H9 (cell line): ENCODE measurements around the gene HSP90AA1. TPM values are rescaled to one million over a fixed set of nuclear protein-coding genes. Genes with fewer than 3 reads are reported as not detected.
A peak's percentile ranks its signal among the peaks of the same experiment; 100 is the strongest.

Source experiments
- DNase-seq: peaks from one replicate; pipeline ENCODE4 v3.0.0-alpha.2; 2017
- H2AFZ ChIP-seq: one replicate; pipeline ENCODE4 v1.6.1; 2013; ENCODE audit warnings: mild to moderate bottlenecking, low read length, control low read depth, moderate library complexity
- H2AK5ac ChIP-seq: 2 replicates; pipeline ENCODE4 v1.6.1; 2013; ENCODE audit warnings: low read length, control low read depth, mixed read lengths; ENCODE audit not compliant: insufficient read length
- H2BK120ac ChIP-seq: one replicate; pipeline ENCODE4 v1.6.1; 2013; ENCODE audit warnings: low read depth, mild to moderate bottlenecking, low read length, control low read depth, inconsistent platforms; ENCODE audit not compliant: poor library complexity, severe bottlenecking
- H2BK12ac ChIP-seq: 2 replicates; pipeline ENCODE4 v1.6.1; 2013; ENCODE audit warnings: low read length, control low read depth, mixed read lengths, low read depth; ENCODE audit not compliant: insufficient read length
- H2BK15ac ChIP-seq: 2 replicates; pipeline ENCODE4 v1.6.1; 2013; ENCODE audit warnings: low read depth, low read length, control low read depth
- H2BK20ac ChIP-seq: one replicate; pipeline ENCODE4 v1.6.1; 2013; ENCODE audit warnings: low read depth, mild to moderate bottlenecking, low read length, control low read depth, inconsistent platforms; ENCODE audit not compliant: poor library complexity, severe bottlenecking
- H2BK5ac ChIP-seq: 2 replicates; pipeline ENCODE4 v1.6.1; 2013; ENCODE audit warnings: low read length, control low read depth, mixed read lengths; ENCODE audit not compliant: insufficient read length
- H3K14ac ChIP-seq: 2 replicates; pipeline ENCODE4 v1.6.1; 2013; ENCODE audit warnings: low read length, control low read depth; ENCODE audit not compliant: insufficient read depth
- H3K18ac ChIP-seq: 2 replicates; pipeline ENCODE4 v1.6.1; 2013; ENCODE audit warnings: low read depth, mild to moderate bottlenecking, mixed read lengths, low read length, control low read depth; ENCODE audit not compliant: insufficient read length
- H3K23ac ChIP-seq: 2 replicates; pipeline ENCODE4 v1.6.1; 2013; ENCODE audit warnings: low read length, control low read depth, mixed read lengths, low read depth; ENCODE audit not compliant: insufficient read length
- H3K23me2 ChIP-seq: 2 replicates; pipeline ENCODE4 v1.6.1; 2013; ENCODE audit warnings: low read depth, mild to moderate bottlenecking, mixed read lengths, low read length, control low read depth; ENCODE audit not compliant: insufficient read length, poor library complexity, severe bottlenecking
- H3K27ac ChIP-seq: 2 replicates; pipeline ENCODE4 v1.5.1; 2013; ENCODE audit warnings: low read length, control low read depth, mixed read lengths, low read depth; ENCODE audit not compliant: insufficient read length
- H3K27me3 ChIP-seq: 2 replicates; pipeline ENCODE4 v1.6.1; 2013; ENCODE audit warnings: low read length, control low read depth, inconsistent platforms; ENCODE audit not compliant: insufficient read depth
- H3K4ac ChIP-seq: 2 replicates; pipeline ENCODE4 v1.6.1; 2013; ENCODE audit warnings: low read depth, mild to moderate bottlenecking, control low read depth, inconsistent platforms, low read length, moderate library complexity
- H3K4me1 ChIP-seq: 2 replicates; pipeline ENCODE4 v1.6.1; 2013; ENCODE audit warnings: low read length, control low read depth, inconsistent platforms; ENCODE audit not compliant: insufficient read depth
- H3K4me2 ChIP-seq: 2 replicates; pipeline ENCODE4 v1.6.1; 2013; ENCODE audit warnings: low read length, control low read depth, mixed read lengths; ENCODE audit not compliant: insufficient read length, insufficient read depth
- H3K56ac ChIP-seq: 2 replicates; pipeline ENCODE4 v1.6.1; 2013; ENCODE audit warnings: low read depth, mild to moderate bottlenecking, mixed read lengths, low read length, control low read depth; ENCODE audit not compliant: insufficient read length
- H3K79me1 ChIP-seq: 2 replicates; pipeline ENCODE4 v1.6.1; 2013; ENCODE audit warnings: low read depth, mild to moderate bottlenecking, moderate library complexity, low read length, control low read depth, inconsistent platforms; ENCODE audit not compliant: insufficient read depth, poor library complexity, severe bottlenecking
- H3K79me2 ChIP-seq: 2 replicates; pipeline ENCODE4 v1.6.1; 2013; ENCODE audit warnings: low read length, control low read depth, inconsistent platforms; ENCODE audit not compliant: insufficient read depth
- H3K9ac ChIP-seq: 2 replicates; pipeline ENCODE4 v1.6.1; 2013; ENCODE audit warnings: low read length, control low read depth, mixed read lengths; ENCODE audit not compliant: insufficient read length; ENCODE audit errors: extremely low read depth
- H3K9me3 ChIP-seq: one replicate; pipeline ENCODE4 v1.6.1; 2013; ENCODE audit warnings: low read depth, low read length, inconsistent platforms; ENCODE audit not compliant: control insufficient read depth
- H3T11ph ChIP-seq: one replicate; pipeline ENCODE4 v1.6.1; 2013; ENCODE audit warnings: mild to moderate bottlenecking, low read length, control low read depth, inconsistent platforms
- H4K20me1 ChIP-seq: one replicate; pipeline ENCODE4 v1.6.1; 2013; ENCODE audit not compliant: control insufficient read depth, insufficient read length, insufficient read depth
- H4K5ac ChIP-seq: 2 replicates; pipeline ENCODE4 v1.6.1; 2013; ENCODE audit warnings: low read depth, mild to moderate bottlenecking, mixed read lengths, low read length, control low read depth; ENCODE audit not compliant: insufficient read length
- H4K8ac ChIP-seq: replicated peaks from 2 replicates; pipeline ENCODE4 v1.6.1; 2013; ENCODE audit warnings: low read length, control low read depth, mixed read lengths, low read depth; ENCODE audit not compliant: insufficient read length
- H4K91ac ChIP-seq: 2 replicates; pipeline ENCODE4 v1.6.1; 2013; ENCODE audit warnings: low read depth, mild to moderate bottlenecking, moderate library complexity, mixed read lengths, low read length, control low read depth; ENCODE audit not compliant: insufficient read length
- H3K27ac Mint-ChIP-seq, 3 experiments: 2 replicates in 2 of 3; 3 replicates in 1 of 3; pipeline ENCODE4 v1.8.0; 2020 to 2021; ENCODE audit warnings: mixed read lengths in 3 of 3, mild to moderate bottlenecking in 1 of 3, moderate library complexity in 1 of 3
- H3K27me3 Mint-ChIP-seq: 2 replicates; pipeline ENCODE4 v1.8.0; 2021; ENCODE audit warnings: low read depth, mild to moderate bottlenecking, moderate library complexity, mixed read lengths
- H3K36me3 Mint-ChIP-seq, 3 experiments: 2 replicates in 2 of 3; 3 replicates in 1 of 3; pipeline ENCODE4 v1.8.0; 2020 to 2021; ENCODE audit warnings: low read depth in 3 of 3, mixed read lengths in 3 of 3; ENCODE audit not compliant: insufficient read depth in 1 of 3
- H3K4me1 Mint-ChIP-seq, 2 experiments: 2 replicates each; pipeline ENCODE4 v1.8.0; 2020; ENCODE audit warnings: mixed read lengths in 2 of 2
- H3K4me3 Mint-ChIP-seq, 2 experiments: 2 replicates in 1 of 2; 3 replicates in 1 of 2; pipeline ENCODE4 v1.8.0; 2020 to 2021; ENCODE audit warnings: mild to moderate bottlenecking in 2 of 2, mixed read lengths in 2 of 2, moderate library complexity in 1 of 2
- H3K9me3 Mint-ChIP-seq, 2 experiments: 2 replicates in 1 of 2; 3 replicates in 1 of 2; pipeline ENCODE4 v1.8.0; 2020; ENCODE audit warnings: mild to moderate bottlenecking in 2 of 2, mixed read lengths in 2 of 2, moderate library complexity in 1 of 2
- CTCF ChIP-seq: fragments of 200-600 bp; sonication (generic); conservative IDR thresholded peaks from 3 replicates; pipeline ENCODE4 v1.8.0; 2021; ENCODE audit warnings: antibody characterized with exemption, mild to moderate bottlenecking
- WGBS: extraction: QIAGEN DNeasy Blood & Tissue Kit; methylation state at CpG from one replicate; pipeline ENCODE4 v1.1.7; 2013; ENCODE audit warnings: missing lambda C conversion rate, low lambda C conversion rate, mixed read lengths; ENCODE audit not compliant: insufficient read length; ENCODE audit errors: extremely low coverage; 5-methylcytosine and 5-hydroxymethylcytosine counted together
- total RNA-seq: library from RNA; stranded (reverse); gene quantifications from 2 replicates; pipeline ENCODE4 v1.2.1, GENCODE V29; 2021

The HSP90AA1 gene
- total RNA-seq, 1 experiment from 2014 or later, result 953 TPM

- no peak overlapping the region for H3K4me2 ChIP-seq
- H3K9me3 ChIP-seq, result no peaks in the 10 kb centered on the region
- no peak overlapping the region for H2BK15ac ChIP-seq
- peak overlapping the region in 1 of 3 experiments; percentile 72; a peak in 1 of 7 replicates for H3K27ac Mint-ChIP-seq
- no peaks in the 10 kb centered on the region for H3K4me1 ChIP-seq
- H3K79me2 ChIP-seq, result no peaks in the 10 kb centered on the region
- WGBS, result no CpG with 5 or more reads among the region's 11 CpGs
- no peak overlapping the region for H2AFZ ChIP-seq
- H3K27me3 ChIP-seq, result no peaks in the 10 kb centered on the region
- no peak overlapping the region for H3K18ac ChIP-seq
- no peak overlapping the region for H2BK12ac ChIP-seq
- H3K9ac ChIP-seq, result no peak overlapping the region
- no peaks in the 10 kb centered on the region for H3K27me3 Mint-ChIP-seq
- no peak for TF ChIP-seq CTCF
- H2BK20ac ChIP-seq, result no peak overlapping the region
- no peak overlapping the region for H4K8ac ChIP-seq
- no peak overlapping the region for H4K5ac ChIP-seq
- H3K23ac ChIP-seq, result no peak overlapping the region
- no peak overlapping the region for H2BK120ac ChIP-seq
- no peak overlapping the region for H3K4me3 Mint-ChIP-seq
- H3K14ac ChIP-seq, result no peak overlapping the region
- no peak overlapping the region for H2AK5ac ChIP-seq
- no peak overlapping the region for H3K4ac ChIP-seq
- H3K79me1 ChIP-seq, result no peaks in the 10 kb centered on the region
- H3K9me3 Mint-ChIP-seq, result no peaks in the 10 kb centered on the region; a peak in 1 of 5 replicates
- no peak overlapping the region for H3K56ac ChIP-seq
- H4K91ac ChIP-seq, result no peak overlapping the region
- no peaks in the 10 kb centered on the region for H4K20me1 ChIP-seq
- no peaks in the 10 kb centered on the region for H3K4me1 Mint-ChIP-seq
- H2BK5ac ChIP-seq, result no peak overlapping the region
- peaks cover 56 to 86% (median 76%) of the 10 kb centered on the region in 3 experiments for H3K36me3 Mint-ChIP-seq
- H3K27ac ChIP-seq, result no peak overlapping the region
- no peaks in the 10 kb centered on the region for H3K23me2 ChIP-seq
- H3T11ph ChIP-seq, result no peak overlapping the region
- DNase-seq, result no peak
Measured at GRCh38 chr14:102034301-102034700, 52.5 kb downstream of the HSP90AA1 start.
